HT-29 (cell line): ENCODE measurements around the gene PDE6A. TPM values are rescaled to one million over a fixed set of nuclear protein-coding genes. Genes with fewer than 3 reads are reported as not detected.
"Not testable (repeated sequence)": the region's sequence is repeated elsewhere in the genome, so short reads cannot be mapped to it uniquely, and the experiment has no call there.

Experiments
- DNase-seq: peaks from one replicate; pipeline ENCODE4 v3.0.0-alpha.2; 2015; ENCODE audit warnings: low spot score
- total RNA-seq: library from RNA; depleted of rRNA; stranded (reverse); fragments of >200 nt; shearing (Covaris generic); gene quantifications from 2 replicates; pipeline ENCODE4 v1.2.3, GENCODE V29; 2014

The PDE6A gene
- total RNA-seq, 1 experiment from 2014 or later = not detected

GRCh38 chr5:149865746-149866145 is 78.8 kb downstream of the PDE6A start:
- DNase-seq = no peak

GRCh38 chr5:149863830-149864229 is 80.8 kb downstream of the PDE6A start:
- no peak for DNase-seq

- DNase-seq = no peak
Observed at GRCh38 chr5:149863176-149863575, 81.4 kb downstream of the PDE6A start.

- DNase-seq = no peak
Observed at GRCh38 chr5:149860801-149861322, 83.7 kb downstream of the PDE6A start.

- DNase-seq = no peak
Observed at GRCh38 chr5:149859746-149860145, 84.8 kb downstream of the PDE6A start.

- DNase-seq = not testable (repeated sequence)
Observed at GRCh38 chr5:149858481-149858880, 86.1 kb downstream of the PDE6A start.

- peak; percentile 84 for DNase-seq
Observed at GRCh38 chr5:149857499-149857898, 87.1 kb downstream of the PDE6A start.

GRCh38 chr5:149855366-149855765 is 89.2 kb downstream of the PDE6A start:
- no peak for DNase-seq

- DNase-seq = no peak
Observed at GRCh38 chr5:149854866-149855265, 89.7 kb downstream of the PDE6A start.

GRCh38 chr5:149853701-149854100 is 90.9 kb downstream of the PDE6A start:
- no peak for DNase-seq

GRCh38 chr5:149853331-149853648 is 91.3 kb downstream of the PDE6A start:
- no peak for DNase-seq

- DNase-seq = peak; percentile 79
Observed at GRCh38 chr5:149852641-149853330, 91.8 kb downstream of the PDE6A start.

GRCh38 chr5:149851211-149851610 is 93.4 kb downstream of the PDE6A start:
- DNase-seq = no peak

GRCh38 chr5:149849966-149850910 is 94.4 kb downstream of the PDE6A start:
- no peak for DNase-seq

GRCh38 chr5:149849280-149849965 is 95.2 kb downstream of the PDE6A start:
- no peak for DNase-seq

- DNase-seq = no peak
Observed at GRCh38 chr5:149847611-149848010, 97.0 kb downstream of the PDE6A start.

- no peak for DNase-seq
Observed at GRCh38 chr5:149846021-149846420, 98.6 kb downstream of the PDE6A start.

GRCh38 chr5:149845601-149846000 is 99.0 kb downstream of the PDE6A start:
- no peak for DNase-seq

- no peak for DNase-seq
Observed at GRCh38 chr5:149841851-149842793, 102.5 kb downstream of the PDE6A start.

- no peak for DNase-seq
Observed at GRCh38 chr5:149840226-149840825, 104.3 kb downstream of the PDE6A start.
